ENCODE results near the gene CLSTN2. TPM values are rescaled to one million over a fixed set of nuclear protein-coding genes. Genes with fewer than 3 reads are reported as not detected.

CLSTN2 gene
- total RNA-seq, 1 experiment from 2014 or later: not detected

- Histone ChIP-seq H4K20me1 (ENCODE audit: low read length) (no peaks in the 10 kb centered on the region), H3K9me2 (replicated peaks; ENCODE audit: low read length) (no peaks in the 10 kb centered on the region), H3K27me3 (ENCODE audit: low read length) (no peaks in the 10 kb centered on the region), H3K4me2 (ENCODE audit: low read length) (no peak overlapping the region), H3K36me3 (ENCODE audit: low read depth, low read length) (no peaks in the 10 kb centered on the region), H3K27ac (ENCODE audit: low read length) (no peak overlapping the region), H3K9ac (ENCODE audit: low read length) (no peak overlapping the region), H3K4me1 (ENCODE audit: insufficient read depth, low read length) (no peaks in the 10 kb centered on the region), H3F3A (ENCODE audit: low read length, unreplicated experiment) (no peaks in the 10 kb centered on the region), H3K79me2 (ENCODE audit: low read length) (no peaks in the 10 kb centered on the region), H2AFZ (ENCODE audit: low read length) (no peak overlapping the region), H3K4me3 (ENCODE audit: low read length) (no peak overlapping the region), H3K9me3 (ENCODE audit: low read length) (no peaks in the 10 kb centered on the region)
- ATAC-seq (no peak), DNase-seq (no peak)
- POLR2A ChIA-PET (ENCODE audit: unreplicated experiment): no interaction called here
- TF ChIP-seq EZH2phosphoT487 (IDR thresholded peaks at IDR 0.05; ENCODE audit: borderline replicate concordance, low read length) (no peak), CTCF (conservative IDR thresholded peaks at IDR 0.05; ENCODE audit: low read depth, low read length) (no peak), EZH2 (IDR thresholded peaks at IDR 0.05; ENCODE audit: low read length, unreplicated experiment) (no peak)
- intact Hi-C loops (cut with micrococcal nuclease): no loop called here
- CTCF ChIA-PET: no interaction called here
- BruUV-seq (replicated peaks): no TSS peak
These were observed 443.8 kb downstream of the CLSTN2 start for GRCh38 chr3:140378571-140379340.

GRCh38 chr3:140384028-140384771 lies 449.2 kb downstream of the CLSTN2 start:
- Histone ChIP-seq H3K9ac (ENCODE audit: low read length) (no peak overlapping the region), H2AFZ (ENCODE audit: low read length) (no peak overlapping the region), H3K4me3 (ENCODE audit: low read length) (no peak overlapping the region), H3K4me2 (ENCODE audit: low read length) (no peak overlapping the region), H4K20me1 (ENCODE audit: low read length) (no peaks in the 10 kb centered on the region), H3K9me2 (replicated peaks; ENCODE audit: low read length) (no peaks in the 10 kb centered on the region), H3K27ac (ENCODE audit: low read length) (no peak overlapping the region), H3K79me2 (ENCODE audit: low read length) (no peaks in the 10 kb centered on the region), H3F3A (ENCODE audit: low read length, unreplicated experiment) (no peaks in the 10 kb centered on the region), H3K9me3 (ENCODE audit: low read length) (no peaks in the 10 kb centered on the region), H3K27me3 (ENCODE audit: low read length) (no peaks in the 10 kb centered on the region), H3K4me1 (ENCODE audit: insufficient read depth, low read length) (no peaks in the 10 kb centered on the region), H3K36me3 (ENCODE audit: low read depth, low read length) (no peaks in the 10 kb centered on the region)
- DNase-seq: no peak
- BruUV-seq (replicated peaks): no TSS peak
- ChIA-PET POLR2A (ENCODE audit: unreplicated experiment) (no interaction called here), CTCF (no interaction called here)
- ATAC-seq: no peak
- intact Hi-C loops (cut with micrococcal nuclease): no loop called here
- TF ChIP-seq EZH2 (IDR thresholded peaks at IDR 0.05; ENCODE audit: low read length, unreplicated experiment) (no peak), EZH2phosphoT487 (IDR thresholded peaks at IDR 0.05; ENCODE audit: borderline replicate concordance, low read length) (no peak), CTCF (conservative IDR thresholded peaks at IDR 0.05; ENCODE audit: low read depth, low read length) (no peak)

GRCh38 chr3:140384876-140385275 lies 449.9 kb downstream of the CLSTN2 start:
- H3K9me3 ChIP-seq (ENCODE audit: low read length): no peaks in the 10 kb centered on the region
- TF ChIP-seq EZH2 (IDR thresholded peaks at IDR 0.05; ENCODE audit: low read length, unreplicated experiment): no peak
- no peak for TF ChIP-seq EZH2phosphoT487 (IDR thresholded peaks at IDR 0.05; ENCODE audit: borderline replicate concordance, low read length)
- no peak for TF ChIP-seq CTCF (conservative IDR thresholded peaks at IDR 0.05; ENCODE audit: low read depth, low read length)
- H3K4me2 ChIP-seq (ENCODE audit: low read length): no peak overlapping the region
- H2AFZ ChIP-seq (ENCODE audit: low read length): no peak overlapping the region
- no peaks in the 10 kb centered on the region for H3K79me2 ChIP-seq (ENCODE audit: low read length)
- intact Hi-C loops (cut with micrococcal nuclease): no loop called here
- ChIA-PET CTCF (no interaction called here), POLR2A (ENCODE audit: unreplicated experiment) (no interaction called here)
- H3K9ac ChIP-seq (ENCODE audit: low read length): no peak overlapping the region
- H3K27ac ChIP-seq (ENCODE audit: low read length): no peak overlapping the region
- H3K27me3 ChIP-seq (ENCODE audit: low read length): no peaks in the 10 kb centered on the region
- ATAC-seq (no peak), DNase-seq (no peak)
- no peaks in the 10 kb centered on the region for H3K9me2 ChIP-seq (replicated peaks; ENCODE audit: low read length)
- H3K4me3 ChIP-seq (ENCODE audit: low read length): no peak overlapping the region
- no peaks in the 10 kb centered on the region for H3K36me3 ChIP-seq (ENCODE audit: low read depth, low read length)
- BruUV-seq (replicated peaks): no TSS peak
- H3K4me1 ChIP-seq (ENCODE audit: insufficient read depth, low read length): no peaks in the 10 kb centered on the region
- no peaks in the 10 kb centered on the region for H4K20me1 ChIP-seq (ENCODE audit: low read length)
- H3F3A ChIP-seq (ENCODE audit: low read length, unreplicated experiment): no peaks in the 10 kb centered on the region

Data from PC-3 (cell line).